BJ (cell line): ENCODE measurements around the gene ZNF804B. TPM values are rescaled to one million over a fixed set of nuclear protein-coding genes. Genes with fewer than 3 reads are reported as not detected.

Experiments used
- CTCF ChIA-PET: fragments of 350-600 bp; formaldehyde crosslinking; extraction: SDS; loops from one replicate; lab custom pipeline; 2021; ENCODE audit warnings: antibody characterized with exemption, inconsistent platforms; lab: Yijun Ruan, JAX
- POLR2A ChIA-PET: fragments of 300-600 bp; sonication (Branson Sonifier 250); formaldehyde crosslinking; extraction: SDS; loops from one replicate; lab custom pipeline; 2021; ENCODE audit warnings: antibody characterized with exemption; lab: Charles Lee
- DNase-seq: peaks from one replicate; pipeline ENCODE4 v3.0.0-alpha.2; 2011; ENCODE audit warnings: low read depth
- H3K27me3 ChIP-seq: 2 replicates; pipeline ENCODE4 v1.6.0; 2011; ENCODE audit warnings: low read length; ENCODE audit not compliant: control insufficient read depth, insufficient read depth
- H3K36me3 ChIP-seq: 2 replicates; pipeline ENCODE4 v1.5.1; 2011; ENCODE audit warnings: low read length; ENCODE audit not compliant: control insufficient read depth, insufficient read depth
- H3K4me3 ChIP-seq: 2 replicates; pipeline ENCODE4 v1.5.1; 2011; ENCODE audit warnings: low read depth, mild to moderate bottlenecking, control low read depth, low read length
- CTCF ChIP-seq: IDR thresholded peaks from 2 replicates; pipeline ENCODE4 v1.5.1; 2011; ENCODE audit warnings: low read depth, mild to moderate bottlenecking, control low read depth, inconsistent platforms, low read length, moderate library complexity; ENCODE audit not compliant: insufficient read depth
- polyA plus RNA-seq: library from polyadenylated mRNA; depleted of rRNA; stranded (reverse); fragments of >200 nt; gene quantifications from 2 replicates; pipeline ENCODE4 v1.2.3, GENCODE V29; 2011

The ZNF804B gene
- polyA plus RNA-seq, 1 experiment, result not detected

GRCh38 chr7:89238156-89238555 lies 478.7 kb downstream of the ZNF804B start:
- ChIA-PET POLR2A (no interaction called here), CTCF (no interaction called here)
- no peak overlapping the region for H3K4me3 ChIP-seq
- no peak for TF ChIP-seq CTCF
- H3K36me3 ChIP-seq, result no peaks in the 10 kb centered on the region
- no peak for DNase-seq
- H3K27me3 ChIP-seq, result no peaks in the 10 kb centered on the region

GRCh38 chr7:89246196-89246595 lies 486.7 kb downstream of the ZNF804B start:
- no peak for DNase-seq
- Histone ChIP-seq H3K36me3 (no peaks in the 10 kb centered on the region), H3K4me3 (no peak overlapping the region), H3K27me3 (no peaks in the 10 kb centered on the region)
- ChIA-PET POLR2A (no interaction called here), CTCF (no interaction called here)
- no peak for TF ChIP-seq CTCF

- CTCF ChIA-PET, result no interaction called here
Observed at GRCh38 chr7:89247207-89247606, 487.7 kb downstream of the ZNF804B start.

GRCh38 chr7:89259085-89259484 lies 499.6 kb downstream of the ZNF804B start:
- Histone ChIP-seq H3K27me3 (no peaks in the 10 kb centered on the region), H3K36me3 (no peaks in the 10 kb centered on the region), H3K4me3 (no peak overlapping the region)
- ChIA-PET POLR2A (no interaction called here), CTCF (no interaction called here)
- DNase-seq, result no peak
- TF ChIP-seq CTCF, result no peak

More at GRCh38 chr7:89247207-89247606, 487.7 kb downstream of the ZNF804B start:
- POLR2A ChIA-PET, result no interaction called here
- DNase-seq, result no peak
- Histone ChIP-seq H3K36me3 (no peaks in the 10 kb centered on the region), H3K27me3 (no peaks in the 10 kb centered on the region), H3K4me3 (no peak overlapping the region)
- no peak for TF ChIP-seq CTCF

- CTCF ChIA-PET, result no interaction called here
Observed at GRCh38 chr7:89264126-89264525, 504.6 kb downstream of the ZNF804B start.

More at GRCh38 chr7:89264126-89264525, 504.6 kb downstream of the ZNF804B start:
- no peaks in the 10 kb centered on the region for H3K36me3 ChIP-seq
- H3K4me3 ChIP-seq, result no peak overlapping the region
- H3K27me3 ChIP-seq, result no peaks in the 10 kb centered on the region
- TF ChIP-seq CTCF, result no peak
- POLR2A ChIA-PET, result no interaction called here
- DNase-seq, result no peak
